Forelimb muscle (tissue), 1 donor: ENCODE data around the gene GCSAM. TPM values are rescaled to one million over a fixed set of nuclear protein-coding genes. Genes with fewer than 3 reads are reported as not detected.
A peak's percentile ranks its signal among the peaks of the same experiment; 100 is the strongest.

Experiments used
- DNase-seq: peaks from one replicate; pipeline ENCODE4 v3.0.0-alpha.2; 2013; ENCODE audit warnings: low read depth
- polyA plus RNA-seq: library from polyadenylated mRNA; unstranded; fragments of 120-200 nt; gene quantifications from one replicate; pipeline ENCODE4 v1.2.1, GENCODE V29; 2013; ENCODE audit not compliant: insufficient read length

GCSAM gene
- polyA plus RNA-seq, 1 donor, result 1.0 TPM

GRCh38 chr3:112104774-112105173 lies 28.3 kb downstream of the GCSAM start:
- DNase-seq, result no peak

- no peak for DNase-seq
Measured at GRCh38 chr3:112101916-112102315, 31.1 kb downstream of the GCSAM start.

- no peak for DNase-seq
Measured at GRCh38 chr3:112097378-112097777, 35.7 kb downstream of the GCSAM start.

DNA sequence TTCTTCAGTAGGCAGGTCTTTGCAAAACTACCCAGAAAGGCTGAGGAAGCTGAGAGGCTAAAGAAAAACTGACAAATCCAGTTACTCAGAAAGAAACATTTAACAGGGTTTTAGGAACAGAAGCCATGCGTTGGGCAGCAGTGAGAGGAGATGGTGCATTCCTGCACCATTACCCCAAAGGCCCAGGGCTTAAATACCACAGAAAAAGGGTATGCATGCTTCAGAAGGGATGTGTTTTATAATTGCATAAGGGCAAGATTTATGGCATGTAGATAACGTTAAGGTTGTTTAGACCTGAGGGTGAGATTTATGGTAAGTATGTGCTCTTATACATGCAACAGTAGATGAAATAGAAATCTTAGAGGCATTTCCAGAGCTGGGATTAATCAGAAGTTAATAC lies 36.9 kb downstream of the GCSAM start:
- no peak for DNase-seq

DNA sequence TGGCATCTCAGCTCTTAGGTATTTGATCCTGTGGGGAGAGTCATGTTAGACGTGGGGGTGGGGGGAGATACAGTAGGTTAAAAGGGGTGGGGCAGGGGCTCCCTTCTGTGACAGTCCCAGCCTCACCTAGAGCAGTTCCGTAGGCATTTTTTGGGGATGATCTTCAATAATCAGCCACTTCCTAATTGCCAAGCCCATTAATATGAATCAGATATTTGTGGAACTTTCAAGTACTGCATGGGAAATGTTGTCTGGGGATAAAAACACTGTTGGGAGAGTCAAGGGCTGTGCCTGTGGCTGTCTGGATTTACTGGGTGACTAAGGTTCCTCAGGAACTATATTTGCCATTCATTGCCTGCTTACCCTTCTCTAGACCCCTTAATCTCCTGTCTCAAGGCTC lies 37.3 kb downstream of the GCSAM start:
- no peak for DNase-seq

DNA sequence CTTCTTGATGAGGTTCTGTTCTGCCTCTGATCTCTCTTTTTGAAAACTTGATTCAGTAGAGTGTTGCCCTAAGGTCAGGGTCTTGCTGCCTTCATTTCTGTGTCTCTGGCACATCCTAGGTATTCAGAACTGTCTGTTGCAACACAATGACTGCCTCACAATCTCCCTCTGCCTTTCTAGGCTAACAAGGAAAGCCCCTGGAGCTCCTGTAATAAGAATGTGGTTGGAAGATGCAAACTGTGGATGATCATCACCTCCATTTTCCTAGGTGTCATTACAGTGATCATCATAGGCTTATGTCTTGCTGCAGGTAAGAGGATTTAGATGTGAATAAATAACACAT lies 39.9 kb downstream of the GCSAM start:
- no peak for DNase-seq

DNA sequence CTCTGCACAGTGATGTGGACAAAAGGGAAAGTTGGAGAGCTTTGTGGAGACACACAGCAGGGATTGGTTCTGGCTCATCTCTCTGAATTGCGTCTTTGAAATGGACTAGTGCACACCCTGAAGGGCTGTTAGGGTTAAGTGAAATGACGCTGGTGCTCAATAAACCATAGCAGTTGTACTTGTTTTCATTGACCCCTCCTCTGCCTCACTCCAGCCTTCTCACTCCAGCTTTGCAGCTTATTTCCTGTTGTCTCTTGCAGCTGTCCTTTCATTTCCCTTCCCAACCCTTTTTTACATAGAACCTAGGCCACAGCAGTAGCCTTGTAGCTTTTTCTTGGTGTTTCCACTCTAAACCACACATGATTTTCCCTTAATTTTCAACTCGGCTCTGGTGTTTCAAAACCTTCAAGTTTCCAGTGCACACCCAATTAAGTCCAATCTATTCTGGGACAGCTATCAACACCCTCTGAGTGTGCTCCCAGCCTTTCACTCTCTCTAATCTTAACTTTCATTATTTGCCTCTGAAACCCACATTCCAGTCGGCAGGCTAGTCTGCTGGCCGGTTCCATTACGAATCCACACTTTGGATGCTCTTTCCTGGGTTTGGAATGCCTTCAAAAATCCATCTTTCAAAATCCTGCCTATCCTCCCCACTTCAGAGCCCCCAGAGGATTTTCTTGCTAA lies 40.4 kb downstream of the GCSAM start:
- DNase-seq, result no peak

GRCh38 chr3:112090887-112091586 lies 42.0 kb downstream of the GCSAM start:
- DNase-seq, result no peak

DNA sequence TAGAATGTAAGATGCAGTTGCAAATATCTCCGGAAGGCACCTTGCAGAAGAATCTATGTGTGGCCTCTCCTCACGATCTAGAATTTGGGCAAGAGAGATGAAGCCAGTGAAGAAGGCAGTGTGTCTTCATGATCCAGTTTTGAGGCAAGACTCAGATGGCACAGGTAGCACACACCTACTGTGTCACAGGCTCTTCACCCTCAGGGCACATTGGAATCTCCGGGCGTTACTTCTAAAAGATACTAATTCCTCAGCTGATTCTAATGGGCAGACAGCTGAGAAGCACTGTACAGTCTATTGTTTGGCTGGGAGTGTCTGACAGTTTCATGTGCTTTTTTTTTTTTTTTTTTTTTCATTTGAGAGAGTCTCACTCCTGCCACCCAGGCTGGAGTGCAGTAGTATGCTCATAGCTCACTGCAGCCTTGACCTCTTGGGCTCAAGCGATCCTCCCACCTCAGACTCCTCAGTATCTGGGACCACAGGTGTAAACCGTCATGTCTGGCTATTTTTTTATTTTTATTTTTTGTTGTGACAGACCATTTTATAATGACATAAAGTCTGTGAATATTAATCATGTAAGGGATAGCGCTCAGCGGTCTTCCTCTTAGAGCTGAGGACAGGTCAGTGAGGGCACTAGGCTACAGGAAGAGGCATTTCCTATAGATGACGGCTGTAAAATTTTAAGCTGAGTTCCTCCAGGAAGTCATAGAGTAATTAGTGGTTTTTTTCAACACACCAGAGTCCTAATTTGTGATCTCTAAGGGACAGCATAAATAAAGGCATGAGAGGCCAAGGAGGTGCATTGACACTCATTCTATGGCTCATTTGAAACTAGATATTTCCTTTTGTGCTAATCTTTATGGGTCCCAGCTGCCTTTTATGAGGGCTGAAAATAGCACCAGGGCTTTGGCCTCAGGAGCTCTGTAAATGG lies 42.8 kb downstream of the GCSAM start:
- DNase-seq, result no peak

DNA sequence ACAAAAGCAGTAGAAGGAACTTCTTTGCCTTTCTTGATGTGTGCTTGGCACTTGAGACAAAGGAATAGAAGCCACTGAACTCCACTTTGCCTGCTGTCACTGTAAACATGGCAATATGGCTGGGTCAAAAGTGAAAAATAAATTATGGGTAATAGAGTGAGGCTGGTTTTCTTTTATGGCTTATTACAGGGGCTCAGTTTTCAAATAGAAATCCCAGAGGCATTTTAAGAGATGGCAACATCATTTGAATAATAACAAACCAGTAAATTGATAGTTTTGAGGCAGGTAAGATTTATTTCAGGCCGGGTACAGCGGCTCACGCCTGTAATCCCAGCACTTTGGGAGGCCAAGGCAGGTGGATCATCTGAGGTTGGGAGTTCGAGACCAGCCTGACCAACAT lies 44.1 kb downstream of the GCSAM start:
- DNase-seq, result no peak

DNA sequence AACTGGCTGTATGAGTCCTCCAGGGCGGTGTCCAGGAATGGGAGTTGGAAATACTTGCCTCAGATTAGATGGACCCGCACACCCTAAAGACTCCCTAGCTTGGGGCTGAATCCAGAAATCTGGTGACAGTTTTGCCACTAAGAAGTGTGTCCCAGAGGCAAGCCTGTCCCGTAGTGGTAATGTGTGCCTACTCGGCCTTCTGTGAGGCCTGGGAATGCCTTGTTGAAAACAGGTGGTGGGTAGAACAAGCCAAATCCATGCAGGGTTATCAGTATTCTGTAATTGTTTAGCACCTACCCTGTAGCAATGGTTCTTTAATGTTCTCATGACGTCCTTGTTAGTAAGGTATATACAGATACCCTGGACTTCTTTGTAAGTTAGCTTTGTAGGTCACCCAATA lies 45.3 kb downstream of the GCSAM start:
- DNase-seq, result no peak

- DNase-seq, result no peak
Measured at GRCh38 chr3:112086875-112087524, 46.0 kb downstream of the GCSAM start.

DNA sequence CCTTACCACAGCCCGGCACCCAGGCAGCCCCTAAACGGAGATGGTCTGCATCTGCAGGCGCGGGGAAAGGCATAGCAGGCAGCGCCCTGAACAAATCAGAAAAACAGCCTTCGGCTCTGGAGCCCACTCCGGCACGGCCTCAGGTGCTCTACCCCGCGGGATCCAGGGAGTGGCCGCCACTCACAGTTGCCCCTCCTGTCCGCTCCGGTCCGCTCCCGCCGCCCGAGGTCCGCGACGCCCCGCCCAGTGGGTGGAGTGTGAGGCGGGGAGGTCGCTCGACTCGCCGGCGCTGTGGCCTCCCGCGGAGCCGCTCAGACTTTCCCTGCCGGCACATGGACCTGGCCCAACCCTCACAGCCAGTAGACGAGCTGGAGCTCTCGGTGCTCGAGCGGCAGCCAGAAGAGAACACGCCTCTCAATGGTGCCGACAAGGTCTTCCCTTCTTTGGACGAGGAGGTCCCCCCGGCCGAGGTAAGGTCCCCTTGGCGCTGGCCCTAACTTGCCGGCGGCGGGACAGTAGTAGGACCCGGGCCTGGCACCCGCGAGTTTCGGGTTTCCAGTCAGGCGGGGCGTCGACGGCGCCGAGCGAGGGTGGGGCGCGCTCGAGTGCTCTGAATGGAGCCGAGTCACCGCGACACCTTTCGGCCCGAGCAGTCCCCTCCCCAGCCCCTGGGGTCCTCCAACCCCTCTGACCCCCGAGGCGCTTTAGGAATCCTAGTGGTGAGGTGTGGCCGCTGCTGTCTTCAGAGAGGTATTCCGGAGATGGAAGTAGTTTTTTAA lies 46.8 kb downstream of the GCSAM start, which contains the start of gene C3orf52:
Gene C3orf52, plus strand, starts transcription at position 314 of the 779 bp plus-strand sequence. Its CDS starts 19 bp downstream, at position 333.
- peak; percentile 19 for DNase-seq

DNA sequence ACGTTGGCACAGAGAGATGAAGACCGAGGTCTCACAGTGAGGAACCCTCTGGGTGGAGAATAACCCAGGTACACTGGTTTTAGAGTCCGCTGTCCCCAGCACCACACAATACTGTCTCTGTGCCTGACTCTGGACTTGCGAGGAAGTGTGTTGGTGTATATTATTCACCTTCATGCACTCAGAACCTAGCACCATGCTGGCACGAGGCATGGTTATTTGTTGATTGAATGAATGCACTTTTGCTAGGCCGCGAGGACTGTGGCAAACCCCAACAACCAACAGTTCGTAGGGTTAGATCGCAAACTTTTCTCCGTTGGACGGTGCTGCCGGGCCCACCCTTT lies 47.3 kb downstream of the GCSAM start:
- DNase-seq, result no peak

DNA sequence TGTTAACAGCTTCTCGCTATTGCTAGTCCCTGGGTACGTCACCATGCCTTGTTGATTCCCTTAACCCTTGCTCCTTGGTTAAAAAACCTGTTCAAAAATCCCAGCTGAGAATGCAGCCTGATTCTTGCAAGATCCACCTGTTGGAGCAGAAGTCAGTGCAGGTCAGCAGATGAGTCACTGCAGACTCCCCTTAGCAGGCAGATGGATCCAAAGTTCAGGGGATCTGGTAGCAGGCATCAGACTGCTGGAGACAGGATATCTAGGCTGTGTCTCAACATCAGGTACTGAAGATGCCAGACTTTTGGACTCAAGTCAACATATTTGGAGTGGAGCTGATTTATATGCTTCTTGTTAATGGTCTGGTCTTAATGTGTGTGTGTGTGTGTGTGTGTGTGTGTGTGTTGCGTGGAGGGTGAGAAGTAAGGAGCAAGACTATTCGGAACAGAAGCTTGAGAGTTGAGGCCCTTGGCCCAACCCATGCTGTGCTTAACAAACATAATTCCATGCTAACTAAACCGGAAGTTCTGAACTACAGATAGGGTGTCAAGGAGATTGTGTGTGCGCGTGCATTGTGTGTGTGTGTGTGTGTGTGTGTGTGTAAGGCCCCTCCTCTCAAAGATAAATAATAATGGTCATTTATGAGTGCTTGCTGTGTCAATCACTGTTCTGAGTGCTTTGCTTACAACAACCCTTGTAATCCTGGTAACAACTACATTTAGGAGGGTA lies 47.9 kb downstream of the GCSAM start:
- DNase-seq, result no peak

DNA sequence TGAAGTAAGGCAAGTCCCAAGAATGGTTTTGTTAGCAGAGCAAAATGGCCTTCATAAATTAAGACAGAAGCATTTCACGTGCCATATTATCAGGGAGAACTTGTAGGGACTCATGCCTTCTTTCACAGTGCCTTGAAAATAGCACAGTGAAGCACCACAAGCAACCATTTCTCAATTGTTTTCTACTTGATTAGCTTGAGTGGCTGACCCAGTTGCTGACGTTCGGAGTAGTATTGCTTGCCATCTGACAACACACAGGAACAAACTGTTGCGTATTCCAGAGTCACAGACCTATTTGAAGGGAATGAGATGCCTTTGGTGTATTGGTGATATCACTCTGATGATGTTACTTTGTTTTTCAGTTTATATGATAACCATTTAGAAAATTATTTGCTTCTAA lies 49.8 kb downstream of the GCSAM start:
- no peak for DNase-seq

- DNase-seq, result no peak
Measured at GRCh38 chr3:112078125-112079083, 54.6 kb downstream of the GCSAM start.

DNA sequence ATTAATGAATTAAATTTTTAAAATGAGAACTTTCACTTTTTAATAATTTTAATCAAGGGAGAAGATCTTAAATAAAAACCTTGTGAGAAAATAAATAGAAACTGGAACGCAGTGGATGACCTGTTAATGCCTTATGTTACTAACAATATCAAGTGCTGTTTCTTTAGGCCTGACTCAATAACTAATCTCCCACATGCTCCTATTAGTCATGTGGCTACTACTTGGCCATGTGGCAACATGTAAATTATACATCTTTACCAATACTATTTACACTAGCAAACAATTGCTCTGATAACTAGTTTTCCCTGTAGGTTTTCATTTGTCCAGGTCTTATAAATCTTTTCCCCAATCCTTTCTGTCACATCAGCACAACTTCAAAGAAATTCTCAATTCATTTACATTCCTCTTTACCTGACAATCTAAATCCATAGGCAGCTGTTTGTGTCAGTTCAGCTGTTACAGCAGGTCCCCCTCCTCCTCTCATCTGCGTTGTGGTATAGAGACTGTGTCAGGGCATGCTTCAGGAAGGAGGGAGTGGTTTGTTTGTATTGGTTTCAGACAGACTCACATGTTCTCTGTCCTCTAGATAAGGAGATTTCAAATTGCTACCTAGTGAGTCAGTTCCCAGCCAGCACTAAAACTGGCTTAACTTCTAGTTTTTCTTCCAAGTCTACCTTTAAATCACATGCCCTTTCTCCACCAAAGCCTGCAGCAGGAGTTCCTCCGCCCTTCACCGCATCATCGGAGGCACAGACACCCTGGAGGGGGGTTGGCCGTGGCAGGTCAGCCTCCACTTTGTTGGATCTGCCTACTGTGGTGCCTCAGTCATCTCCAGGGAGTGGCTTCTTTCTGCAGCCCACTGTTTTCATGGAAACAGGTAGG lies 58.2 kb downstream of the GCSAM start:
- DNase-seq, result no peak
